ENCODE results near the gene MOB2. TPM values are rescaled to one million over a fixed set of nuclear protein-coding genes. Genes with fewer than 3 reads are reported as not detected.
"Not testable (repeated sequence)": the region's sequence is repeated elsewhere in the genome, so short reads cannot be mapped to it uniquely, and the experiment has no call there.

MOB2 gene
- total RNA-seq, 1 donor from 2014 or later, result 26.4 TPM

GRCh38 chr11:1510928-1511327 is 24.3 kb upstream of the MOB2 start:
- no peak for DNase-seq (ENCODE audit: low read depth)
- TF ChIP-seq EZH2 (IDR thresholded peaks at IDR 0.05; ENCODE audit: insufficient read depth, low read length), result no peak
- no peak for TF ChIP-seq CTCF (IDR thresholded peaks at IDR 0.05; ENCODE audit: insufficient read depth, low read depth, low read length)

GRCh38 chr11:1510351-1510750 is 23.8 kb upstream of the MOB2 start:
- H3K36me3 Mint-ChIP-seq (ENCODE audit: low read depth, unreplicated experiment); H3K27ac Mint-ChIP-seq (ENCODE audit: unreplicated experiment); H3K4me2 ChIP-seq (ENCODE audit: low read length); H3K4me1 ChIP-seq (ENCODE audit: insufficient read depth, low read length); DNase-seq (ENCODE audit: low read depth); H3K9me3 Mint-ChIP-seq (ENCODE audit: unreplicated experiment); H3K27me3 Mint-ChIP-seq (ENCODE audit: low read depth, unreplicated experiment); H3K9ac ChIP-seq (ENCODE audit: low read length); H3K27me3 ChIP-seq (ENCODE audit: insufficient read depth, low read length); H2AFZ ChIP-seq (ENCODE audit: low read depth, low read length); H3K36me3 ChIP-seq (ENCODE audit: insufficient read depth, low read length); H3K27ac ChIP-seq (ENCODE audit: low read depth, low read length); H3K4me3 Mint-ChIP-seq (ENCODE audit: unreplicated experiment); H3K9me3 ChIP-seq (ENCODE audit: insufficient read depth, low read depth, low read length); FAIRE-seq; H3K4me3 ChIP-seq (ENCODE audit: insufficient read depth, low read depth, low read length): not testable (repeated sequence)
- Histone ChIP-seq H4K20me1 (ENCODE audit: insufficient read depth, low read length) (peaks cover 87% of the 10 kb centered on the region), H3K79me2 (ENCODE audit: insufficient read depth, low read length) (peaks cover 54% of the 10 kb centered on the region)
- H3K4me1 Mint-ChIP-seq (ENCODE audit: low read depth, unreplicated experiment), result peaks cover 11% of the 10 kb centered on the region

More at GRCh38 chr11:1510928-1511327, 24.3 kb upstream of the MOB2 start:
- Mint-ChIP-seq H3K9me3 (ENCODE audit: unreplicated experiment) (no peaks in the 10 kb centered on the region), H3K27ac (ENCODE audit: unreplicated experiment) (no peak overlapping the region), H3K36me3 (ENCODE audit: low read depth, unreplicated experiment) (peaks cover 4% of the 10 kb centered on the region), H3K4me3 (ENCODE audit: unreplicated experiment) (no peak overlapping the region), H3K27me3 (ENCODE audit: low read depth, unreplicated experiment) (peaks cover 1% of the 10 kb centered on the region), H3K4me1 (ENCODE audit: low read depth, unreplicated experiment) (peaks cover 12% of the 10 kb centered on the region)
- H3K4me3 ChIP-seq (ENCODE audit: insufficient read depth, low read depth, low read length), result no peak overlapping the region
- no peak for FAIRE-seq
- peaks cover 12% of the 10 kb centered on the region for H3K4me1 ChIP-seq (ENCODE audit: insufficient read depth, low read length)
- H3K4me2 ChIP-seq (ENCODE audit: low read length), result no peak overlapping the region
- no peak overlapping the region for H2AFZ ChIP-seq (ENCODE audit: low read depth, low read length)
- H3K79me2 ChIP-seq (ENCODE audit: insufficient read depth, low read length), result peaks cover 56% of the 10 kb centered on the region
- peaks cover 88% of the 10 kb centered on the region for H4K20me1 ChIP-seq (ENCODE audit: insufficient read depth, low read length)
- H3K36me3 ChIP-seq (ENCODE audit: insufficient read depth, low read length), result no peaks in the 10 kb centered on the region
- H3K27ac ChIP-seq (ENCODE audit: low read depth, low read length), result no peak overlapping the region
- no peak overlapping the region for H3K9ac ChIP-seq (ENCODE audit: low read length)
- H3K27me3 ChIP-seq (ENCODE audit: insufficient read depth, low read length), result no peaks in the 10 kb centered on the region
- no peaks in the 10 kb centered on the region for H3K9me3 ChIP-seq (ENCODE audit: insufficient read depth, low read depth, low read length)

- no peak overlapping the region for H3K4me3 Mint-ChIP-seq (ENCODE audit: unreplicated experiment)
- no peak for TF ChIP-seq EZH2 (IDR thresholded peaks at IDR 0.05; ENCODE audit: insufficient read depth, low read length)
- TF ChIP-seq CTCF (IDR thresholded peaks at IDR 0.05; ENCODE audit: insufficient read depth, low read depth, low read length), result no peak
- no peak overlapping the region for H3K27ac ChIP-seq (ENCODE audit: low read depth, low read length)
- no peaks in the 10 kb centered on the region for H3K27me3 ChIP-seq (ENCODE audit: insufficient read depth, low read length)
- peaks cover 54% of the 10 kb centered on the region for H3K79me2 ChIP-seq (ENCODE audit: insufficient read depth, low read length)
- H3K27ac Mint-ChIP-seq (ENCODE audit: unreplicated experiment), result no peak overlapping the region
- no peak for FAIRE-seq
- H3K9ac ChIP-seq (ENCODE audit: low read length), result no peak overlapping the region
- no peak overlapping the region for H3K4me2 ChIP-seq (ENCODE audit: low read length)
- H3K27me3 Mint-ChIP-seq (ENCODE audit: low read depth, unreplicated experiment), result peaks cover 1% of the 10 kb centered on the region
- no peaks in the 10 kb centered on the region for H3K9me3 ChIP-seq (ENCODE audit: insufficient read depth, low read depth, low read length)
- no peaks in the 10 kb centered on the region for H3K36me3 ChIP-seq (ENCODE audit: insufficient read depth, low read length)
- peaks cover 4% of the 10 kb centered on the region for H3K36me3 Mint-ChIP-seq (ENCODE audit: low read depth, unreplicated experiment)
- H3K9me3 Mint-ChIP-seq (ENCODE audit: unreplicated experiment), result no peaks in the 10 kb centered on the region
- peaks cover 11% of the 10 kb centered on the region for H3K4me1 Mint-ChIP-seq (ENCODE audit: low read depth, unreplicated experiment)
- H4K20me1 ChIP-seq (ENCODE audit: insufficient read depth, low read length), result peaks cover 87% of the 10 kb centered on the region
- peaks cover 4% of the 10 kb centered on the region for H3K4me1 ChIP-seq (ENCODE audit: insufficient read depth, low read length)
- no peak overlapping the region for H3K4me3 ChIP-seq (ENCODE audit: insufficient read depth, low read depth, low read length)
- DNase-seq (ENCODE audit: low read depth), result no peak
- H2AFZ ChIP-seq (ENCODE audit: low read depth, low read length), result no peak overlapping the region
Observed at GRCh38 chr11:1509626-1510255, 23.2 kb upstream of the MOB2 start.
